PC-3 (cell line): ENCODE results near the gene TLE7. TPM values are rescaled to one million over a fixed set of nuclear protein-coding genes. Genes with fewer than 3 reads are reported as not detected.

Experiments
- ATAC-seq: fragments of 200-7000 bp; cut with Tn5 transposase; 2 replicates; pipeline ENCODE4 v1.9.1; 2020; ENCODE audit warnings: mild to moderate bottlenecking, moderate library complexity
- BruUV-seq: library from RNA; stranded (reverse); fragments of 400-500 nt; replicated peaks from 2 replicates; lab custom pipeline; 2021; lab: Mats Ljungman, UMichigan
- CTCF ChIA-PET: fragments of 300-600 bp; sonication (Branson Sonifier 250); formaldehyde crosslinking; loops from one replicate; lab custom pipeline; 2022; ENCODE audit warnings: antibody characterized with exemption; lab: Charles Lee
- POLR2A ChIA-PET: fragments of 300-600 bp; sonication (Branson Sonifier 250); formaldehyde crosslinking; loops from one replicate; lab custom pipeline; 2022; ENCODE audit warnings: antibody characterized with exemption; ENCODE audit not compliant: unreplicated experiment; lab: Charles Lee
- DNase-seq: peaks from one replicate; pipeline ENCODE4 v3.0.0-alpha.2; 2015
- H2AFZ ChIP-seq: fragments of 300-600 bp; sonication (generic); 2 replicates; pipeline ENCODE4 v1.6.0; 2016; ENCODE audit warnings: antibody characterized with exemption, low read length
- H3F3A ChIP-seq: fragments of 300-600 bp; sonication (generic); one replicate; pipeline ENCODE4 v1.6.0; 2017; ENCODE audit warnings: antibody characterized with exemption, low read length, control low read depth, mild to moderate bottlenecking; ENCODE audit not compliant: unreplicated experiment
- H3K27ac ChIP-seq: fragments of 300-600 bp; sonication (generic); 2 replicates; pipeline ENCODE4 v1.5.1; 2016; ENCODE audit warnings: mild to moderate bottlenecking, low read length
- H3K27me3 ChIP-seq: fragments of 300-600 bp; sonication (generic); 2 replicates; pipeline ENCODE4 v1.6.1; 2016; ENCODE audit warnings: low read length, mixed read lengths
- H3K36me3 ChIP-seq: fragments of 300-600 bp; sonication (generic); 2 replicates; pipeline ENCODE4 v1.6.1; 2016; ENCODE audit warnings: low read depth, mixed run types, low read length, mixed read lengths
- H3K4me1 ChIP-seq: fragments of 300-600 bp; sonication (generic); 2 replicates; pipeline ENCODE4 v1.5.1; 2016; ENCODE audit warnings: low read length; ENCODE audit not compliant: insufficient read depth
- H3K4me2 ChIP-seq: fragments of 300-600 bp; sonication (generic); 2 replicates; pipeline ENCODE4 v1.6.0; 2016; ENCODE audit warnings: low read length
- H3K4me3 ChIP-seq: fragments of 300-600 bp; sonication (generic); 2 replicates; pipeline ENCODE4 v1.5.1; 2016; ENCODE audit warnings: mild to moderate bottlenecking, low read length, mixed read lengths
- H3K79me2 ChIP-seq: fragments of 300-600 bp; sonication (generic); 2 replicates; pipeline ENCODE4 v1.6.1; 2017; ENCODE audit warnings: low read length, mixed read lengths
- H3K9ac ChIP-seq: fragments of 300-600 bp; sonication (generic); 2 replicates; pipeline ENCODE4 v1.6.0; 2016; ENCODE audit warnings: mild to moderate bottlenecking, low read length
- H3K9me2 ChIP-seq: fragments of 300-600 bp; sonication (generic); replicated peaks from 2 replicates; pipeline ENCODE4 v1.6.1; 2016; ENCODE audit warnings: mixed run types, low read length, mixed read lengths
- H3K9me3 ChIP-seq: fragments of 300-600 bp; sonication (generic); 2 replicates; pipeline ENCODE4 v1.6.1; 2016; ENCODE audit warnings: low read length, mixed read lengths
- H4K20me1 ChIP-seq: fragments of 300-600 bp; sonication (generic); 2 replicates; pipeline ENCODE4 v1.6.1; 2016; ENCODE audit warnings: low read length, mixed read lengths
- CTCF ChIP-seq: fragments of 300-600 bp; sonication (generic); conservative IDR thresholded peaks from 2 replicates; pipeline ENCODE4 v1.5.1; 2017; ENCODE audit warnings: antibody characterized with exemption, low read depth, mild to moderate bottlenecking, low read length
- EZH2 ChIP-seq: fragments of 300-600 bp; sonication (generic); IDR thresholded peaks from one replicate; pipeline ENCODE4 v1.6.1; 2017; ENCODE audit warnings: antibody characterized with exemption, mild to moderate bottlenecking, low read length; ENCODE audit not compliant: unreplicated experiment
- EZH2phosphoT487 ChIP-seq: fragments of 300-600 bp; sonication (generic); IDR thresholded peaks from 2 replicates; pipeline ENCODE4 v1.6.1; 2018; ENCODE audit warnings: mild to moderate bottlenecking, antibody characterized with exemption, low read length, borderline replicate concordance
- intact Hi-C: fragments of 100-400 bp; cut with micrococcal nuclease; formaldehyde crosslinking; loops from 2 replicates; pipeline ENCODE4 v1.9.0; 2023
- total RNA-seq: library from RNA; depleted of rRNA; stranded (reverse); fragments of >200 nt; gene quantifications from 2 replicates; pipeline ENCODE4 v1.2.3, GENCODE V29; 2014

TLE7 gene
- total RNA-seq, 1 experiment from 2014 or later, result not detected

- H3K4me3 ChIP-seq, result no peak overlapping the region
- no peak for TF ChIP-seq EZH2phosphoT487
- H3F3A ChIP-seq, result no peaks in the 10 kb centered on the region
- H3K36me3 ChIP-seq, result no peaks in the 10 kb centered on the region
- no peak overlapping the region for H2AFZ ChIP-seq
- no peaks in the 10 kb centered on the region for H3K9me3 ChIP-seq
- H3K27me3 ChIP-seq, result peaks cover 21% of the 10 kb centered on the region; the same call in 1 of the 2 replicates
- ChIA-PET POLR2A (no interaction called here), CTCF (no interaction called here)
- intact Hi-C loops, result no loop called here
- ATAC-seq, result no peak
- H3K27ac ChIP-seq, result no peak overlapping the region
- no peaks in the 10 kb centered on the region for H3K4me1 ChIP-seq
- no peaks in the 10 kb centered on the region for H3K9me2 ChIP-seq
- H4K20me1 ChIP-seq, result no peaks in the 10 kb centered on the region
- no peaks in the 10 kb centered on the region for H3K79me2 ChIP-seq
- no peak for DNase-seq
- no peak overlapping the region for H3K4me2 ChIP-seq
- H3K9ac ChIP-seq, result no peak overlapping the region
- no TSS peak for BruUV-seq
Observed at GRCh38 chr16:71396594-71396993, 45.3 kb downstream of the TLE7 start.

GRCh38 chr16:71389330-71389729 is 52.5 kb downstream of the TLE7 start:
- Histone ChIP-seq H2AFZ (no peak overlapping the region), H3K4me3 (no peak overlapping the region), H3K79me2 (no peaks in the 10 kb centered on the region), H4K20me1 (no peaks in the 10 kb centered on the region), H3K4me1 (no peaks in the 10 kb centered on the region), H3K9me2 (no peaks in the 10 kb centered on the region), H3K4me2 (no peak overlapping the region), H3K36me3 (no peaks in the 10 kb centered on the region), H3K9me3 (no peaks in the 10 kb centered on the region), H3K27ac (no peak overlapping the region), H3K27me3 (0 out of 2 replicates have a peak, but pooled peaks cover 21% of the 10 kb centered on the region), H3K9ac (no peak overlapping the region), H3F3A (no peaks in the 10 kb centered on the region)
- ChIA-PET POLR2A (no interaction called here), CTCF (no interaction called here)
- intact Hi-C loops, result no loop called here
- ATAC-seq, result no peak
- DNase-seq, result no peak
- BruUV-seq, result no TSS peak
- no peak for TF ChIP-seq EZH2phosphoT487
- no peak for TF ChIP-seq EZH2
- TF ChIP-seq CTCF, result no peak

GRCh38 chr16:71387045-71387871 is 54.6 kb downstream of the TLE7 start:
- Histone ChIP-seq H3K27ac (no peak overlapping the region), H4K20me1 (no peaks in the 10 kb centered on the region), H2AFZ (no peak overlapping the region), H3K79me2 (no peaks in the 10 kb centered on the region), H3K4me3 (no peak overlapping the region), H3F3A (no peaks in the 10 kb centered on the region), H3K4me2 (no peak overlapping the region), H3K9me2 (no peaks in the 10 kb centered on the region), H3K9me3 (no peaks in the 10 kb centered on the region), H3K36me3 (no peaks in the 10 kb centered on the region), H3K4me1 (no peaks in the 10 kb centered on the region), H3K9ac (no peak overlapping the region), H3K27me3 (0 out of 2 replicates have a peak, but pooled peaks cover 21% of the 10 kb centered on the region)
- no TSS peak for BruUV-seq
- ChIA-PET POLR2A (no interaction called here), CTCF (no interaction called here)
- no peak for ATAC-seq
- DNase-seq, result no peak
- intact Hi-C loops, result no loop called here
- TF ChIP-seq EZH2 (no peak), EZH2phosphoT487 (no peak), CTCF (no peak)
